HG02759 (cell line): Measurements from ENCODE around the gene RPL19.
"Not testable (repeated sequence)": the region's sequence is repeated elsewhere in the genome, so short reads cannot be mapped to it uniquely, and the experiment has no call there.

Source experiments
- ATAC-seq: cut with Tn5 transposase; IDR thresholded peaks from one replicate; pipeline ENCODE4 v1.9.1; 2021; ENCODE audit warnings: mild to moderate bottlenecking, moderate library complexity; ENCODE audit not compliant: unreplicated experiment

The RPL19 gene

DNA sequence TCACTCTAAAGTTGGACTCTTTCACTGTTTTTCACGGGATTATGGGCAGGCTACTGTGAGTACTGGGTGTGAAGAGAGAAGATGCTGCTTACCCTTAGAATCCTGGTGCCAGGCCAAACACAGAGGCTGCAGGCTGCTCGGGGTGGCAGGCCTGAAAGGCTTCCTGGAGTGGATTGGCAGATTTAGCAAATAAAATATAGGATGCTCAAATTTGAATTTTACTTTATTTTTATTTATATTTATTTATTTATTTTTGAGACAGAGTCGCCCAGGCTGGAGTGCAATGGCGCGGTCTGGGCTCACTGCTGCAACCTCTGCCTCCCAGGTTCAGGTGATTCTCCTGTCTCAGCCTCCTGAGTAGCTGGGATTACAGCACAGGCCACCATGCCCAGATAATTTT lies 40.5 kb downstream of the RPL19 start:
- no peak for ATAC-seq

GRCh38 chr17:39243155-39243554 lies 43.1 kb downstream of the RPL19 start:
- no peak for ATAC-seq

- no peak for ATAC-seq
These were observed 44.0 kb downstream of the RPL19 start for GRCh38 chr17:39244016-39244599.

DNA sequence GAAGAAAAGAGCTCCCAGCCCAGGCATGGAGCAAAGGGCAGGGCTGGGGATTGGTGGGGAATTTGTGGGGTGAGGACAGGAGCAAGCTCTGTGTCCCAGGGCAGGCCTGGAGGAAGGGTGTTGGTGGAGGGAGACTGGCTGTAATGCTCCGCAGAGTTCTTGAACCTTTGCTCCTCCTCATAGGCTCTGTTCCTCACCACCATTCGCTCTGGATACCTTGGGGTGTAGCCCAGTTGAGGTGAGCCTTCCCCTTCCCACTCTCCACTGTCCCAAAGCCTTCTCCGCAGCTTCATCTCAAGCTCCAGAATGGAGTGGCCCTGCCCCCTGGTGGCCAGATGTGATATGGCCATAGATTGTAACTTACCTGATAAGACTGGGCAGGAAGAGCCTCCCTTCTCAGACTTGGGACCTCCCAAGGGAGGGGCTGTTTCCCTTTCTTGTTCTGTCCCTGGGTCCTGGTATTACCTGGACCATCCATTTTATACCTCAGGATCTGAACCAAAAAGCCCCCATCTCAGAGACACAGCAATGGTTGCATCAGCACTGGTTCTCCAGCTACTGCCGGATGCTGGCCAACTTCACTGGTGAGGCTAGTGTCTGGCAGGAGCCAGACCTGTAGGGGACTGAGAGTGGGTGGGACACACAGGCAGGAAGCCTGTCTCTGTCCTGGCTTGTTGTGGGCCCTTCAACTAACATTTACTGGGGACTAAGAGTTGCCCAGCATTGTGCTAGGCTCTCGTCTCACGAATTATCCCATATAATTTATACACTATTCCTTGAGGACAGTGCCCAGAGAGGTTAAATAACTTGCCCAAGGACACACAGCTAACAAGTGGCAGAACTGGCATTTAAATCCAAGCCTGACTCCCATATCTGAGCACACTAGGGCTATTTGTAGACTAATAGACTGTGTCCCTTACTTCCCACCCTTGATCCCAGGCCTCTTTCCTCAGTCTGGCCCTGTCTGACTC lies 44.8 kb downstream of the RPL19 start:
- ATAC-seq, result no peak

DNA sequence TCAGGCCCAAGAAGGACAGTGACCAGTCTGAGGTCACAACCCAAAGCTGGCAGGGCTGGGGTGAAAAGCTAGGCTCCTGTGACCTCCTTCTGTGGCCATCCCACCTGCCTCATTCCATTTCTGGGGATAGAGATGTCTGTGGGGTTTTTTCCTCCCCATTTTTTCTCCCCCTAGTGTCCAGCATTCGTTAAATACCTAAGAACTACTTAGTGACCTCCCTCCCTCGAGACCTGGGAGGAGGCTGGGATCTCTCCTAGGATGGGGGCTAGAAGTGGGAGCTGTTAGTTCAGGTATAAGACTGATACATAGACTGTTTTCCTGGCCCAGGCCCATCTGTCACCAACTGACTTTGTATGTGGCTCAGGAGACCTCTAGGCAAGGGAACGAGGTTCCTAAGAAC lies 46.2 kb downstream of the RPL19 start:
- no peak for ATAC-seq

DNA sequence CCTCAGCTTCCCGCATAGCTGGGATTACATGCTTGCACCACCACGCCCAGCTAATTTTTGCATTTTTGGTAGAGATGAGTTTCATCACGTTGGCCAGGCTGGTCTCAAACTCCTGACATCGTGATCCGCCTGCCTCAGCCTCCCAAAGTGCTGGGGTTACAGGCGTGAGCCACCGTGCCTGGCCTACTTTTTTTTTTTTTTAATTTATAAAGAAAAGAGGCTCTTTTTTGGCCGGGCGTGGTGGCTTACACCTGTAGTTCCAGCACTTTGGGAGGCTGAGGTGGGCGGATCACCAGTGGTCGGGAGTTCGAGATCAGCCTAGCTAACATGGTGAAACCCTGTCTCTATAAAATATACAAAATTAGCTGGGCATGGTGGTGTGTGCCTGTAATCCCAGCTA lies 50.0 kb downstream of the RPL19 start:
- not testable (repeated sequence) for ATAC-seq

GRCh38 chr17:39251997-39252396 lies 51.9 kb downstream of the RPL19 start:
- no peak for ATAC-seq

- no peak for ATAC-seq
These were observed 52.8 kb downstream of the RPL19 start for GRCh38 chr17:39252788-39253460.
